ENCODE measurements around the gene HLA-G.

The HLA-G gene

GRCh38 chr6:29824144-29824543, 3.5 kb upstream of the HLA-G start:
- DNase-seq = no peak

GRCh38 chr6:29825848-29826247, 1.8 kb upstream of the HLA-G start:
- no peak for DNase-seq

GRCh38 chr6:29826271-29826670, 1.4 kb upstream of the HLA-G start:
- DNase-seq = no peak

- DNase-seq = peak; percentile 35
Measured at GRCh38 chr6:29828471-29828797, 809 bp downstream of the HLA-G start.

- no peak for DNase-seq
Measured at GRCh38 chr6:29829766-29830165, 2.1 kb downstream of the HLA-G start.

- no peak for DNase-seq
Measured at GRCh38 chr6:29830409-29830808, 2.8 kb downstream of the HLA-G start.

- DNase-seq = no peak
Measured at GRCh38 chr6:29831776-29832175, 4.2 kb downstream of the HLA-G start.

- DNase-seq = peak; percentile 64
Measured at GRCh38 chr6:29834564-29835436, 7.2 kb downstream of the HLA-G start.

- DNase-seq = no peak
Measured at GRCh38 chr6:29839917-29840316, 12.3 kb downstream of the HLA-G start.

GRCh38 chr6:29841030-29841429, 13.4 kb downstream of the HLA-G start:
- no peak for DNase-seq

- no peak for DNase-seq
Measured at GRCh38 chr6:29845405-29846006, 17.9 kb downstream of the HLA-G start.

- DNase-seq = peak; percentile 86
Measured at GRCh38 chr6:29847871-29848630, 20.4 kb downstream of the HLA-G start.

- peak; percentile 16 for DNase-seq
Measured at GRCh38 chr6:29850011-29850553, 22.5 kb downstream of the HLA-G start.

GRCh38 chr6:29851190-29851589, 23.6 kb downstream of the HLA-G start:
- no peak for DNase-seq

GRCh38 chr6:29853245-29853644, 25.6 kb downstream of the HLA-G start:
- no peak for DNase-seq

GRCh38 chr6:29858006-29858405, 30.4 kb downstream of the HLA-G start:
- no peak for DNase-seq

- no peak for DNase-seq
Measured at GRCh38 chr6:29861521-29862255, 34.1 kb downstream of the HLA-G start.

GRCh38 chr6:29864037-29864810, 36.6 kb downstream of the HLA-G start:
- DNase-seq = no peak

- DNase-seq = no peak
Measured at GRCh38 chr6:29865631-29866030, 38.0 kb downstream of the HLA-G start.

- DNase-seq = no peak
Measured at GRCh38 chr6:29870104-29870503, 42.5 kb downstream of the HLA-G start.

- DNase-seq = no peak
Measured at GRCh38 chr6:29872791-29873190, 45.2 kb downstream of the HLA-G start.

- no peak for DNase-seq
Measured at GRCh38 chr6:29875257-29875656, 47.6 kb downstream of the HLA-G start.

Measured in CD4-positive, alpha-beta T cell treated with Interleukin-17A for 1 hour (primary cell).